HEK293 (cell line): ENCODE measurements around the gene EHD1.

Experiments
- CTCF ChIA-PET: fragments of 350-600 bp; formaldehyde crosslinking; extraction: SDS; loops from one replicate; lab custom pipeline; 2021; ENCODE audit warnings: antibody characterized with exemption; lab: Yijun Ruan, JAX
- POLR2A ChIA-PET: fragments of 300-600 bp; formaldehyde crosslinking; extraction: SDS; loops from one replicate; lab custom pipeline; 2020; ENCODE audit warnings: antibody characterized with exemption, inconsistent platforms; lab: Yijun Ruan, JAX
- H3K27ac ChIP-seq: fragments of 200-500 bp; sonication (Bioruptor generic); 2 replicates; pipeline ENCODE4 v1.5.1; 2014; ENCODE audit warnings: low read depth, low read length, control low read depth, inconsistent platforms; ENCODE audit errors: extremely low read depth
- H3K36me3 ChIP-seq, 2 experiments: fragments of 200-500 bp in 1 of 2; sonication (Bioruptor generic) in 1 of 2; 1 replicate in 1 of 2; 2 replicates in 1 of 2; pipeline ENCODE4 v1.5.1; 2014 to 2017; ENCODE audit warnings: inconsistent platforms in 2 of 2, low read length in 2 of 2; ENCODE audit not compliant: control insufficient read depth in 2 of 2, insufficient read depth in 1 of 2
- H3K4me1 ChIP-seq: fragments of 200-500 bp; sonication (Bioruptor generic); 2 replicates; pipeline ENCODE4 v1.5.1; 2014; ENCODE audit warnings: mild to moderate bottlenecking, low read length, inconsistent platforms; ENCODE audit not compliant: control insufficient read depth, insufficient read depth
- H3K4me3 ChIP-seq: 2 replicates; pipeline ENCODE4 v1.5.1; 2011; ENCODE audit warnings: low read depth, mild to moderate bottlenecking, control low read depth, low read length, moderate library complexity
- H3K9me3 ChIP-seq: fragments of 200-500 bp; sonication (Bioruptor generic); 2 replicates; pipeline ENCODE4 v1.5.1; 2014; ENCODE audit warnings: low read depth, low read length, inconsistent platforms; ENCODE audit not compliant: control insufficient read depth, insufficient read depth
- GLI4 ChIP-seq: fragments of 450-650 bp; formaldehyde crosslinking; IDR thresholded peaks from 2 replicates; pipeline ENCODE4 v1.5.1; 2016; ENCODE audit warnings: missing biosample characterization, missing genetic modification characterization
- HOXD13 ChIP-seq: sonication (generic); formaldehyde crosslinking; IDR thresholded peaks from 2 replicates; pipeline ENCODE4 v1.8.0; 2022; ENCODE audit warnings: missing genetic modification reagents, borderline replicate concordance
- MEIS1 ChIP-seq: sonication (generic); formaldehyde crosslinking; IDR thresholded peaks from 2 replicates; pipeline ENCODE4 v1.8.1; 2022; ENCODE audit warnings: missing genetic modification reagents, mild to moderate bottlenecking, borderline replicate concordance
- REST ChIP-seq: fragments of 450-650 bp; formaldehyde crosslinking; IDR thresholded peaks from 2 replicates; pipeline ENCODE4 v1.5.1; 2016; ENCODE audit warnings: missing biosample characterization, missing genetic modification characterization
- SETDB1 ChIP-seq: IDR thresholded peaks from one replicate; pipeline ENCODE4 v1.6.1; 2017; ENCODE audit warnings: mild to moderate bottlenecking, low read length, moderate library complexity, mixed read lengths; ENCODE audit not compliant: insufficient read length
- ZBTB21 ChIP-seq: fragments of 450-650 bp; formaldehyde crosslinking; IDR thresholded peaks from 2 replicates; pipeline ENCODE4 v1.5.1; 2017; ENCODE audit warnings: missing biosample characterization, missing genetic modification characterization
- ZBTB49 ChIP-seq: fragments of 450-650 bp; formaldehyde crosslinking; IDR thresholded peaks from 2 replicates; pipeline ENCODE4 v1.5.1; 2016; ENCODE audit warnings: missing biosample characterization, missing genetic modification characterization, low read depth
- ZNF121 ChIP-seq: fragments of 450-650 bp; formaldehyde crosslinking; IDR thresholded peaks from 2 replicates; pipeline ENCODE4 v1.5.1; 2016; ENCODE audit warnings: missing biosample characterization, missing genetic modification characterization
- ZNF202 ChIP-seq: fragments of 450-650 bp; formaldehyde crosslinking; IDR thresholded peaks from 2 replicates; pipeline ENCODE4 v1.5.1; 2016; ENCODE audit warnings: missing biosample characterization, missing genetic modification characterization, borderline replicate concordance
- ZNF223 ChIP-seq: fragments of 450-650 bp; formaldehyde crosslinking; IDR thresholded peaks from 2 replicates; pipeline ENCODE4 v1.5.1; 2016; ENCODE audit warnings: missing biosample characterization, missing genetic modification characterization
- ZNF26 ChIP-seq: fragments of 450-650 bp; formaldehyde crosslinking; IDR thresholded peaks from 2 replicates; pipeline ENCODE4 v1.5.1; 2016; ENCODE audit warnings: missing biosample characterization, missing genetic modification characterization
- ZNF354C ChIP-seq: fragments of 450-650 bp; formaldehyde crosslinking; IDR thresholded peaks from 2 replicates; pipeline ENCODE4 v1.5.1; 2016; ENCODE audit warnings: missing biosample characterization, missing genetic modification characterization, low read depth, borderline replicate concordance
- ZNF473 ChIP-seq: fragments of 450-650 bp; formaldehyde crosslinking; IDR thresholded peaks from 2 replicates; pipeline ENCODE4 v1.5.1; 2017; ENCODE audit warnings: missing biosample characterization, missing genetic modification characterization
- ZNF518A ChIP-seq: fragments of 450-650 bp; formaldehyde crosslinking; conservative IDR thresholded peaks from 2 replicates; pipeline ENCODE4 v1.5.1; 2016; ENCODE audit warnings: low read depth, missing biosample characterization, missing genetic modification characterization
- ZNF544 ChIP-seq: fragments of 450-650 bp; formaldehyde crosslinking; IDR thresholded peaks from 2 replicates; pipeline ENCODE4 v1.5.0; 2017; ENCODE audit warnings: missing biosample characterization, missing genetic modification characterization
- ZNF610 ChIP-seq: fragments of 450-650 bp; formaldehyde crosslinking; IDR thresholded peaks from 2 replicates; pipeline ENCODE4 v1.5.1; 2016; ENCODE audit warnings: missing biosample characterization, missing genetic modification characterization, borderline replicate concordance
- ZNF621 ChIP-seq: fragments of 450-650 bp; formaldehyde crosslinking; IDR thresholded peaks from 2 replicates; pipeline ENCODE4 v1.5.1; 2017; ENCODE audit warnings: missing biosample characterization, missing genetic modification characterization
- ZNF785 ChIP-seq: fragments of 450-650 bp; formaldehyde crosslinking; IDR thresholded peaks from 2 replicates; pipeline ENCODE4 v1.5.1; 2016; ENCODE audit warnings: missing biosample characterization, missing genetic modification characterization

EHD1 gene

GRCh38 chr11:64864135-64864472 lies 14.3 kb downstream of the EHD1 start:
- no peak overlapping the region for H3K4me3 ChIP-seq
- TF ChIP-seq ZNF785 (tag by site-specific recombination) (no peak), SETDB1 (no peak), ZBTB49 (tag by site-specific recombination) (no peak), ZNF202 (tag by site-specific recombination) (no peak), ZNF610 (tag by site-specific recombination) (no peak), ZNF518A (tag by site-specific recombination) (no peak), ZNF544 (tag by site-specific recombination) (no peak), ZBTB21 (no peak), GLI4 (tag by site-specific recombination) (no peak), MEIS1 (CRISPR knock-in tag) (no peak), ZNF354C (no peak), HOXD13 (CRISPR knock-in tag) (no peak), ZNF121 (tag by site-specific recombination) (no peak), ZNF223 (tag by site-specific recombination) (no peak), ZNF26 (tag by site-specific recombination) (no peak), ZNF621 (tag by site-specific recombination) (no peak), ZNF473 (no peak), REST (tag by site-specific recombination) (no peak)
- H3K9me3 ChIP-seq: no peaks in the 10 kb centered on the region
- peaks cover 0 to 7% of the 10 kb centered on the region in 2 experiments; a peak in 1 of 3 replicates for H3K36me3 ChIP-seq
- ChIA-PET POLR2A (interaction anchor here (1.5 kb wide), 1 partner anchor 14 kb away, joined by 5 read pairs; the partner anchor contains the start of gene EHD1), CTCF (interaction anchor here (0.7 to 2.3 kb wide), 5 partner anchors 9 to 245 kb away, joined by 3 to 13 read pairs (median 4); partner anchors contain the start of genes CDC42BPG and EHD1)
- H3K27ac ChIP-seq: no peak overlapping the region
- no peaks in the 10 kb centered on the region for H3K4me1 ChIP-seq
